ENCODE results near the gene NALF2. TPM values are rescaled to one million over a fixed set of nuclear protein-coding genes. Genes with fewer than 3 reads are reported as not detected.

Gene NALF2
- total and polyA plus RNA-seq, 8 donors, result 0.18 to 1.3 (median 0.95) TPM; not detected in 4

DNA sequence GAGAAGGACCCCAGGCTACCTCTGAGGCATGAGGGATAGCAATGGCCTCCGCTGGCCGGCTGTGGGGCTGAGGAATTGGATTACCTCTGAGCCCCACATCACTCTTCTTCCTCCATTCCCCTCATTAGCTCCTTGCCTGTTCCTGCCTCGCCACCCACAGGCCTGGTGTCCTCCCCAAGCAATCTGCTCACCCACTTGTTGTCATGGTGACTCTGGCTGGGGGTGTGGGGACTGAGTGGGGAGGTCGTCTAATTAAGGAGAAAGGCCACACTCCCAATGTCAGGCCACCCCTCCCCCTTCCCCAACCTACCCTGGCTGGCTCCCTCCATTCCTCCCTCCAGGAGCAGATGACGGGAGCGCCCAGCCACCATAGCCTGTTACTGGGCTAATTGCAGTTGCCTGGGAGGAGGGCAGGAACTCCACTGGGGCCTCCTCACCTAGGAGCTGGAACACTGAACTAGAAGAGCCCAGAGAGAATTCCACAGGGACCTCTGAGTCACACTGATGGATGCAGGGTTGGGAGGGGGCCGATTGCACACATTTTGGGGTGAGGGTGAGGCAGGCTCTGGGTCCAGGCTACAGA is 20.7 kb downstream of the NALF2 start:
- 53 to 74% (median 64%) methylated on average over 5 to 7 of the region's 7 CpGs for WGBS, 5 donors
- Histone ChIP-seq H3K4me1 (no peaks in the 10 kb centered on the region), H3K9me3 (no peaks in the 10 kb centered on the region), H3K4me3 (no peak overlapping the region), H3K27me3 (peaks cover 0 to 3% (median 0%) of the 10 kb centered on the region in 3 donors), H3K36me3 (no peaks in the 10 kb centered on the region), H3K27ac (no peak overlapping the region)
- DNase-seq, result no peak
- TF ChIP-seq POLR2A (IDR thresholded peaks at IDR 0.05) (no peak), POLR2AphosphoS5 (IDR thresholded peaks at IDR 0.05) (no peak), EP300 (IDR thresholded peaks at IDR 0.05) (no peak)
- TF ChIP-seq, protein P1, sequence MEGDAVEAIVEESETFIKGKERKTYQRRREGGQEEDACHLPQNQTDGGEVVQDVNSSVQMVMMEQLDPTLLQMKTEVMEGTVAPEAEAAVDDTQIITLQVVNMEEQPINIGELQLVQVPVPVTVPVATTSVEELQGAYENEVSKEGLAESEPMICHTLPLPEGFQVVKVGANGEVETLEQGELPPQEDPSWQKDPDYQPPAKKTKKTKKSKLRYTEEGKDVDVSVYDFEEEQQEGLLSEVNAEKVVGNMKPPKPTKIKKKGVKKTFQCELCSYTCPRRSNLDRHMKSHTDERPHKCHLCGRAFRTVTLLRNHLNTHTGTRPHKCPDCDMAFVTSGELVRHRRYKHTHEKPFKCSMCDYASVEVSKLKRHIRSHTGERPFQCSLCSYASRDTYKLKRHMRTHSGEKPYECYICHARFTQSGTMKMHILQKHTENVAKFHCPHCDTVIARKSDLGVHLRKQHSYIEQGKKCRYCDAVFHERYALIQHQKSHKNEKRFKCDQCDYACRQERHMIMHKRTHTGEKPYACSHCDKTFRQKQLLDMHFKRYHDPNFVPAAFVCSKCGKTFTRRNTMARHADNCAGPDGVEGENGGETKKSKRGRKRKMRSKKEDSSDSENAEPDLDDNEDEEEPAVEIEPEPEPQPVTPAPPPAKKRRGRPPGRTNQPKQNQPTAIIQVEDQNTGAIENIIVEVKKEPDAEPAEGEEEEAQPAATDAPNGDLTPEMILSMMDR (IDR thresholded peaks at IDR 0.05), result no peak
- intact Hi-C loops (cut with DNase I; ENCODE audit: low total_unique reads), result no loop called here

DNA sequence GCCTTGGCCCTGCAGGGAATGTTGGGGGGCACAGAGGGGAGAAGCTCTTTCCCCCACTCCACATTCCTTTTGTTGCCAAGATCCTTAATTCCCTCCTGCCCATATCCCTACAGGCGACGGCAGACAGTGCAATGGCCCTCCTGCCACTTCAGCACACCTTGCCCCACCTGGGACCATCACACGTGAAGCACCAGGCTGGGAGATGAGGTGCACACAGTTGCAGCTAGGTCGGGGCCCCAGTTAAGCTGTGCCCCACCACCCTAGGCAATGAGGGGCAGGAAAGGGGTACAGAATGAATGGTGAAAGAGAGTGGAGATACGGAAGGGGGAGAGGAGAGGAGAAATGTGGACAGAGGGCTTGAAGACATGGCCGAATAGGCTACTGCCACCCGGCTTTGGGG is 26.2 kb downstream of the NALF2 start:
- intact Hi-C loops (cut with DNase I; ENCODE audit: low total_unique reads), result loop anchor here (10.0 kb wide), 1 partner anchor 504 kb away; no protein-coding TSS in a partner anchor
- Histone ChIP-seq H3K4me3 (no peak overlapping the region), H3K4me1 (no peaks in the 10 kb centered on the region), H3K36me3 (no peaks in the 10 kb centered on the region), H3K27ac (no peak overlapping the region), H3K9me3 (peaks cover 0 to 12% (median 3%) of the 10 kb centered on the region in 4 donors), H3K27me3 (peaks cover 0 to 8% (median 0%) of the 10 kb centered on the region in 3 donors)
- WGBS, 5 donors, result 63 to 91% (median 88%) methylated on average over 6 to 7 of the region's 7 CpGs
- TF ChIP-seq, protein P1 (IDR thresholded peaks at IDR 0.05), result no peak
- TF ChIP-seq POLR2AphosphoS5 (IDR thresholded peaks at IDR 0.05), result no peak
- TF ChIP-seq POLR2A (IDR thresholded peaks at IDR 0.05), result no peak
- TF ChIP-seq EP300 (IDR thresholded peaks at IDR 0.05), result no peak
- DNase-seq, result no peak

DNA sequence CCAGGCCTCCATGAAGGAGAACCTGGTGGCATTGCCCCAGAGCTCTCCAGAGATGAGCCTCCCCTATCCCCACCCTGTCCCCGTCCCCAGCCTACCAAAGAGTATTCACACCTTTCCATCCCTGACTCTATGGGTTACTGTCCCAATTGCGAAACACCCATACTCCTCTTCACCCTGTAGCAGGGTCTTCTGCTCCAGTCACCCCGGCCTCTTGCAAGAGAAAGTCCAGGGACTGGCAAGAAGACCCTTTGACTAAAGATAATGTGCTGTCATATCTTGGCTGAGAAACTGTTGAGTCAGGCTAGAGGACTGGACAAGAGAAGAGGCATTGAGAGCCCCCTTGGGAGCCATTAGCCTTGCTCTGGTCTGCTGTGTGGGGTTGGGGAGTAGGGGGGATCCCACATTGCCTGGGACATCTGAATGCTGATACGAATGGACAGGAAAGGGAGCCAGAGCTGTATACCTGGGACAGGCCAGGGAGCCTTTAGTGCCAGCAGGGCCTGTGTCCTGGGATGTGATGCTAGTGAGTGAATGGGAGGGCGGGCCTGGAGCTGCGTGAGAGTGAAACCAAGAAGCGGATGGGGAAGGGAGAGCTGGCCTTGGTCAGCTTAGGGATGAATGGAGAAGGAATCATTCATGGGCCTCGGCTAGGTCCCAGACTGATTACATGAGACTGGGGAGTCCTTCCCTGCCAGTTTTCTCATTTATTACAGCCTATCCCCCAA is 27.1 kb downstream of the NALF2 start:
- intact Hi-C loops (cut with DNase I; ENCODE audit: low total_unique reads), result loop anchor here (10.0 kb wide), 1 partner anchor 504 kb away; no protein-coding TSS in a partner anchor
- WGBS, 5 donors, result 74 to 92% (median 89%) methylated on average over 7 to 8 of the region's 8 CpGs
- H3K4me3 ChIP-seq, result no peak overlapping the region
- H3K4me1 ChIP-seq, result no peaks in the 10 kb centered on the region
- no peaks in the 10 kb centered on the region for H3K36me3 ChIP-seq
- no peak overlapping the region for H3K27ac ChIP-seq
- TF ChIP-seq POLR2A (IDR thresholded peaks at IDR 0.05) (no peak), POLR2AphosphoS5 (IDR thresholded peaks at IDR 0.05) (no peak), EP300 (IDR thresholded peaks at IDR 0.05) (no peak)
- TF ChIP-seq, protein P1 (IDR thresholded peaks at IDR 0.05), result no peak
- H3K27me3 ChIP-seq, result peaks cover 0 to 8% (median 0%) of the 10 kb centered on the region in 3 donors
- no peak for DNase-seq
- peaks cover 0 to 12% (median 3%) of the 10 kb centered on the region in 4 donors for H3K9me3 ChIP-seq

DNA sequence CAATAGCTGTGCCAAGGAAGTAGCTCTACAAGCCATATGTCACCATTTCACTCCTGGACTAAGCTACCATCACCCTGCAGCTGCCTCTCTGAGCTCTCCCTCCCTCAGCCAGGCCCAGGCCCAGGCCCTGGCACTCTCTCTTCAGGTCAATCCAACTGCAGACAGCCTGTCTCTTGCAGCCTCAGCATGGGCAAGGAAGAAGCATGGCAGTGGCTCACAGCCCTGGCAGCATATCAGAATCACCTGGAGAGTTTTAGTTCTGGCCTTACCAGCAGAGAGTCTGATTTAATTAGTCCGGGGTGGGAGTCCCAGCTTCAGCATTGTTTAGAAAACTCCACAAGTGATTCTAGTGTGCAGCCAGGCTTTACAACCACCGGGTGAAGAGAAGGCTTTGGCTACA is 31.5 kb downstream of the NALF2 start:
- WGBS, 5 donors, result 50 to 74% (median 53%) methylated on average over 2 of the region's 2 CpGs
- H3K27me3 ChIP-seq, result peaks cover 0 to 13% (median 4%) of the 10 kb centered on the region in 3 donors
- intact Hi-C loops (cut with DNase I; ENCODE audit: low total_unique reads), result loop anchor here (10.0 kb wide), 1 partner anchor 499 kb away; no protein-coding TSS in a partner anchor

More for the DNA sequence above, 31.5 kb downstream of the NALF2 start:
- Histone ChIP-seq H3K36me3 (no peaks in the 10 kb centered on the region), H3K4me1 (peaks cover 0 to 7% (median 0%) of the 10 kb centered on the region in 4 donors), H3K9me3 (peaks cover 0 to 12% (median 3%) of the 10 kb centered on the region in 4 donors), H3K4me3 (no peak overlapping the region), H3K27ac (no peak overlapping the region)
- TF ChIP-seq POLR2A (IDR thresholded peaks at IDR 0.05) (no peak), POLR2AphosphoS5 (IDR thresholded peaks at IDR 0.05) (no peak), EP300 (IDR thresholded peaks at IDR 0.05) (no peak)
- TF ChIP-seq, protein P1 (IDR thresholded peaks at IDR 0.05), result no peak
- DNase-seq, result no peak

Data from stomach (tissue), 9 donors.